C4-2B (cell line): ENCODE data around the gene HSCB.
"Not testable (repeated sequence)": the region's sequence is repeated elsewhere in the genome, so short reads cannot be mapped to it uniquely, and the experiment has no call there.

ENCODE experiments used
- H3K27ac ChIP-seq: fragments of 450-650 bp; 2 replicates; pipeline ENCODE4 v1.5.1; 2017
- CTCF ChIP-seq: fragments of 450-650 bp; conservative IDR thresholded peaks from 2 replicates; pipeline ENCODE4 v1.5.1; 2017; ENCODE audit warnings: mild to moderate bottlenecking
- ZFX ChIP-seq: fragments of 450-650 bp; IDR thresholded peaks from 2 replicates; pipeline ENCODE4 v1.6.1; 2017

Gene HSCB

GRCh38 chr22:28742562-28742962, 723 bp downstream of the HSCB start:
- peak overlapping the region; percentile 85 for H3K27ac ChIP-seq
- TF ChIP-seq ZFX: no peak
- TF ChIP-seq CTCF: no peak

GRCh38 chr22:28743852-28744251, 2.0 kb downstream of the HSCB start:
- no peak overlapping the region for H3K27ac ChIP-seq
- TF ChIP-seq ZFX (no peak), CTCF (no peak)

- H3K27ac ChIP-seq: no peak overlapping the region
- TF ChIP-seq CTCF (no peak), ZFX (no peak)
Measured at GRCh38 chr22:28750471-28750881, 8.6 kb downstream of the HSCB start.

GRCh38 chr22:28754512-28754911, 12.7 kb downstream of the HSCB start:
- not testable (repeated sequence) for H3K27ac ChIP-seq

GRCh38 chr22:28759861-28760560, 18.2 kb downstream of the HSCB start:
- no peak overlapping the region for H3K27ac ChIP-seq
- TF ChIP-seq CTCF (no peak), ZFX (no peak)

- TF ChIP-seq CTCF (no peak), ZFX (no peak)
- no peak overlapping the region for H3K27ac ChIP-seq
Measured at GRCh38 chr22:28761449-28761755, 19.6 kb downstream of the HSCB start.

GRCh38 chr22:28762000-28762399, 20.2 kb downstream of the HSCB start:
- not testable (repeated sequence) for H3K27ac ChIP-seq

GRCh38 chr22:28766628-28767027, 24.8 kb downstream of the HSCB start:
- H3K27ac ChIP-seq: no peak overlapping the region
- TF ChIP-seq CTCF (no peak), ZFX (no peak)
